Large intestine (tissue), 12 donors: ENCODE results near the gene TTC5. TPM values are rescaled to one million over a fixed set of nuclear protein-coding genes. Genes with fewer than 3 reads are reported as not detected.

ENCODE experiments used
- DNase-seq, 2 donors: peaks; one replicate each; pipeline versions ENCODE4 v3.0.0 to v3.0.0-alpha.2; 2013
- H3K27ac ChIP-seq: one replicate; pipeline ENCODE4 v1.5.1; 2013; ENCODE audit warnings: low read length
- H3K27me3 ChIP-seq: 2 replicates; pipeline ENCODE4 v1.6.1; 2013; ENCODE audit warnings: low read length; ENCODE audit not compliant: control insufficient read depth, insufficient read depth
- H3K36me3 ChIP-seq: 2 replicates; pipeline ENCODE4 v1.6.1; 2013; ENCODE audit warnings: low read length; ENCODE audit not compliant: control insufficient read depth, insufficient read depth
- H3K4me1 ChIP-seq: one replicate; pipeline ENCODE4 v1.6.1; 2013; ENCODE audit warnings: low read length; ENCODE audit not compliant: control insufficient read depth, insufficient read depth
- H3K4me3 ChIP-seq: one replicate; pipeline ENCODE4 v1.5.1; 2013; ENCODE audit warnings: low read length
- H3K9me3 ChIP-seq: one replicate; pipeline ENCODE4 v1.6.1; 2013; ENCODE audit warnings: mild to moderate bottlenecking, low read depth, low read length, moderate library complexity; ENCODE audit not compliant: control insufficient read depth
- WGBS: methylation state at CpG from one replicate; pipeline ENCODE4 v1.1.5; 2013; ENCODE audit warnings: low lambda C conversion rate; ENCODE audit not compliant: insufficient coverage; 5-methylcytosine and 5-hydroxymethylcytosine counted together
- long read RNA-seq, 11 donors: transcript quantifications; one replicate each; lab custom pipeline, GENCODE V29; 2026
- polyA plus RNA-seq: library from polyadenylated mRNA; unstranded; fragments of 120-200 nt; gene quantifications from one replicate; pipeline ENCODE4 v1.2.1, GENCODE V29; 2013

Gene TTC5
- polyA plus RNA-seq = 14.2 TPM
- long read RNA-seq, donor 1, full-length matches to known transcripts = 4 of 4 reads
- long read RNA-seq, donor 1, partial matches to known transcripts = 0 of 4 reads
- long read RNA-seq, donor 1, other reads (novel, unspliced or antisense) = 0 of 4 reads
- long read RNA-seq, donor 2, full-length matches to known transcripts = 10 of 20 reads
- long read RNA-seq, donor 2, partial matches to known transcripts = 10 of 20 reads
- long read RNA-seq, donor 2, other reads (novel, unspliced or antisense) = 0 of 20 reads
- long read RNA-seq, donor 3 = 0 reads
- long read RNA-seq, donor 4, full-length matches to known transcripts = 2 of 2 reads
- long read RNA-seq, donor 4, partial matches to known transcripts = 0 of 2 reads
- long read RNA-seq, donor 4, other reads (novel, unspliced or antisense) = 0 of 2 reads
- long read RNA-seq, donor 5, full-length matches to known transcripts = 4 of 4 reads
- long read RNA-seq, donor 5, partial matches to known transcripts = 0 of 4 reads
- long read RNA-seq, donor 5, other reads (novel, unspliced or antisense) = 0 of 4 reads
- long read RNA-seq, donor 6, full-length matches to known transcripts = 7 of 7 reads
- long read RNA-seq, donor 6, partial matches to known transcripts = 0 of 7 reads
- long read RNA-seq, donor 6, other reads (novel, unspliced or antisense) = 0 of 7 reads
- long read RNA-seq, donor 7, full-length matches to known transcripts = 4 of 4 reads
- long read RNA-seq, donor 7, partial matches to known transcripts = 0 of 4 reads
- long read RNA-seq, donor 7, other reads (novel, unspliced or antisense) = 0 of 4 reads
- long read RNA-seq, donor 8, full-length matches to known transcripts = 6 of 6 reads
- long read RNA-seq, donor 8, partial matches to known transcripts = 0 of 6 reads
- long read RNA-seq, donor 8, other reads (novel, unspliced or antisense) = 0 of 6 reads
- long read RNA-seq, donor 9, full-length matches to known transcripts = 4 of 4 reads
- long read RNA-seq, donor 9, partial matches to known transcripts = 0 of 4 reads
- long read RNA-seq, donor 9, other reads (novel, unspliced or antisense) = 0 of 4 reads
- long read RNA-seq, donor 10, full-length matches to known transcripts = 10 of 10 reads
- long read RNA-seq, donor 10, partial matches to known transcripts = 0 of 10 reads
- long read RNA-seq, donor 10, other reads (novel, unspliced or antisense) = 0 of 10 reads
- long read RNA-seq, donor 11, full-length matches to known transcripts = 3 of 3 reads
- long read RNA-seq, donor 11, partial matches to known transcripts = 0 of 3 reads
- long read RNA-seq, donor 11, other reads (novel, unspliced or antisense) = 0 of 3 reads

- Histone ChIP-seq H3K4me3 (peak within 1 kb of the TSS; percentile 65), H3K27ac (peak within 1 kb of the TSS; percentile 2), H3K9me3 (no peaks in the 10 kb centered on the region), H3K4me1 (no peaks in the 10 kb centered on the region), H3K27me3 (no peaks in the 10 kb centered on the region), H3K36me3 (peaks cover 9% of the 10 kb centered on the region)
- WGBS = no CpG with 5 or more reads among the region's 27 CpGs
- peak; percentile 85 to 91 for DNase-seq
Observed at GRCh38 chr14:20305265-20306078, at the start of gene TTC5. Gene TTC5 (minus strand): TSS chr14:20305951. CDS start chr14:20305937, 14 bp downstream.

- H3K4me1 ChIP-seq = no peaks in the 10 kb centered on the region
- no peak for DNase-seq
- H3K36me3 ChIP-seq = peaks cover 71% of the 10 kb centered on the region
- no peak overlapping the region for H3K4me3 ChIP-seq
- no peak overlapping the region for H3K27ac ChIP-seq
- H3K9me3 ChIP-seq = no peaks in the 10 kb centered on the region
- no peaks in the 10 kb centered on the region for H3K27me3 ChIP-seq
Observed at GRCh38 chr14:20350860-20351259, 45.1 kb upstream of the TTC5 start.

- Histone ChIP-seq H3K4me1 (no peaks in the 10 kb centered on the region), H3K36me3 (peaks cover 73% of the 10 kb centered on the region), H3K27me3 (no peaks in the 10 kb centered on the region), H3K27ac (no peak overlapping the region), H3K9me3 (no peaks in the 10 kb centered on the region), H3K4me3 (no peak overlapping the region)
- WGBS = 100% methylated on average over 1 of the region's 2 CpGs
- no peak for DNase-seq
Observed at GRCh38 chr14:20350282-20350681, 44.5 kb upstream of the TTC5 start.

- H3K9me3 ChIP-seq = peaks cover 4% of the 10 kb centered on the region
- no peaks in the 10 kb centered on the region for H3K27me3 ChIP-seq
- H3K4me3 ChIP-seq = no peak overlapping the region
- no CpG with 5 or more reads among the region's 3 CpGs for WGBS
- no peaks in the 10 kb centered on the region for H3K4me1 ChIP-seq
- DNase-seq = no peak
- peaks cover 59% of the 10 kb centered on the region for H3K36me3 ChIP-seq
- no peak overlapping the region for H3K27ac ChIP-seq
Observed at GRCh38 chr14:20347747-20348146, 42.0 kb upstream of the TTC5 start.

- no peak for DNase-seq
- Histone ChIP-seq H3K9me3 (peaks cover 4% of the 10 kb centered on the region), H3K27me3 (no peaks in the 10 kb centered on the region), H3K36me3 (peaks cover 49% of the 10 kb centered on the region), H3K4me1 (no peaks in the 10 kb centered on the region), H3K4me3 (no peak overlapping the region), H3K27ac (no peak overlapping the region)
- no CpG with 5 or more reads among the region's 1 CpG for WGBS
Observed at GRCh38 chr14:20346713-20347112, 41.0 kb upstream of the TTC5 start.

GRCh38 chr14:20345366-20345765, 39.6 kb upstream of the TTC5 start:
- Histone ChIP-seq H3K27ac (no peak overlapping the region), H3K9me3 (peaks cover 4% of the 10 kb centered on the region), H3K36me3 (peaks cover 39% of the 10 kb centered on the region), H3K27me3 (no peaks in the 10 kb centered on the region), H3K4me1 (no peaks in the 10 kb centered on the region), H3K4me3 (no peak overlapping the region)
- WGBS = no CpG with 5 or more reads among the region's 1 CpG
- no peak for DNase-seq

- no CpG with 5 or more reads among the region's 3 CpGs for WGBS
- no peak for DNase-seq
- Histone ChIP-seq H3K4me1 (no peaks in the 10 kb centered on the region), H3K36me3 (peaks cover 25% of the 10 kb centered on the region), H3K4me3 (peak overlapping the region; percentile 83), H3K27me3 (no peaks in the 10 kb centered on the region), H3K27ac (peak overlapping the region; percentile 99), H3K9me3 (peaks cover 4% of the 10 kb centered on the region)
Observed at GRCh38 chr14:20343862-20344220, 38.1 kb upstream of the TTC5 start.

- H3K36me3 ChIP-seq = peaks cover 23% of the 10 kb centered on the region
- H3K27me3 ChIP-seq = no peaks in the 10 kb centered on the region
- H3K4me1 ChIP-seq = no peaks in the 10 kb centered on the region
- peak; percentile 99 to 100 for DNase-seq
- H3K9me3 ChIP-seq = peaks cover 4% of the 10 kb centered on the region
- 0% methylated on average over 1 of the region's 50 CpGs for WGBS
- H3K4me3 ChIP-seq = peak within 1 kb of the TSS; percentile 93
- peak within 1 kb of the TSS; percentile 99 for H3K27ac ChIP-seq
Observed at GRCh38 chr14:20343092-20343861, 37.5 kb upstream of the TTC5 start, which contains the start of gene PARP2. Gene PARP2 (plus strand): TSS chr14:20343635. CDS start chr14:20343642, 7 bp downstream.

- H3K27me3 ChIP-seq = no peaks in the 10 kb centered on the region
- peaks cover 4% of the 10 kb centered on the region for H3K9me3 ChIP-seq
- WGBS = 59% methylated on average over 2 of the region's 2 CpGs
- DNase-seq = no peak
- H3K36me3 ChIP-seq = peaks cover 15% of the 10 kb centered on the region
- peak overlapping the region; percentile 93 for H3K4me3 ChIP-seq
- H3K27ac ChIP-seq = no peak overlapping the region
- H3K4me1 ChIP-seq = no peaks in the 10 kb centered on the region
Observed at GRCh38 chr14:20341646-20342045, 35.9 kb upstream of the TTC5 start.
